HepG2 (cell line): Measurements from ENCODE around the gene TPI1. TPM values are rescaled to one million over a fixed set of nuclear protein-coding genes. Genes with fewer than 3 reads are reported as not detected.

Experiments used
- CBX1 ChIP-seq: IDR thresholded peaks from one replicate; pipeline ENCODE4 v1.6.1; 2016; ENCODE audit warnings: antibody characterized with exemption, low read depth
- HNRNPUL1 ChIP-seq: fragments of 200-400 bp; formaldehyde crosslinking; IDR thresholded peaks from 2 replicates; pipeline ENCODE4 v1.6.1; 2017; ENCODE audit warnings: low read depth, mild to moderate bottlenecking, low read length, moderate library complexity
- MYC ChIP-seq: sonication (generic); formaldehyde crosslinking; IDR thresholded peaks from 2 replicates; pipeline ENCODE4 v1.9.0; 2021; ENCODE audit warnings: missing genetic modification reagents, borderline replicate concordance
- POLR2A ChIP-seq, 2 experiments: IDR thresholded peaks; 2 replicates each; pipeline ENCODE4 v1.6.1; 2011; ENCODE audit warnings: low read depth in 2 of 2, low read length in 2 of 2, mild to moderate bottlenecking in 1 of 2, moderate library complexity in 1 of 2; ENCODE audit not compliant: insufficient read depth in 1 of 2
- SMARCE1 ChIP-seq: fragments of 450-650 bp; IDR thresholded peaks from 2 replicates; pipeline ENCODE4 v1.6.1; 2017; ENCODE audit warnings: borderline replicate concordance
- SNAPC4 ChIP-seq: sonication (generic); formaldehyde crosslinking; IDR thresholded peaks from 2 replicates; pipeline ENCODE4 v1.4.0; 2020; ENCODE audit warnings: mild to moderate bottlenecking, missing genetic modification reagents
- SP5 ChIP-seq: IDR thresholded peaks from 2 replicates; pipeline ENCODE4 v1.6.1; 2016; ENCODE audit warnings: low read depth, borderline replicate concordance
- STAT5B ChIP-seq: sonication (generic); formaldehyde crosslinking; IDR thresholded peaks from 2 replicates; pipeline ENCODE4 v1.4.0; 2020; ENCODE audit warnings: missing genetic modification reagents
- TFDP1 ChIP-seq: IDR thresholded peaks from 2 replicates; pipeline ENCODE4 v1.6.1; 2016; ENCODE audit warnings: missing compliant biosample characterization, missing genetic modification reagents, borderline replicate concordance
- ZBTB34 ChIP-seq: sonication (generic); formaldehyde crosslinking; IDR thresholded peaks from 2 replicates; pipeline ENCODE4 v1.8.0; 2022; ENCODE audit warnings: mild to moderate bottlenecking, missing genetic modification reagents
- ZKSCAN1 ChIP-seq: fragments of 150-350 bp; IDR thresholded peaks from 2 replicates; pipeline ENCODE4 v1.6.1; 2014; ENCODE audit warnings: low read length
- ZNF556 ChIP-seq: sonication (generic); formaldehyde crosslinking; IDR thresholded peaks from 2 replicates; pipeline ENCODE4 v1.4.0; 2020; ENCODE audit warnings: mild to moderate bottlenecking, missing genetic modification reagents, borderline replicate concordance
- ZNF577 ChIP-seq: sonication (generic); formaldehyde crosslinking; IDR thresholded peaks from 2 replicates; pipeline ENCODE4 v1.4.0; 2020; ENCODE audit warnings: mild to moderate bottlenecking, low read depth, missing genetic modification reagents, borderline replicate concordance
- ZNF597 ChIP-seq: sonication (generic); formaldehyde crosslinking; IDR thresholded peaks from 2 replicates; pipeline ENCODE4 v1.5.0; 2020; ENCODE audit warnings: missing genetic modification reagents
- ZNF607 ChIP-seq: sonication (generic); formaldehyde crosslinking; IDR thresholded peaks from 2 replicates; pipeline ENCODE4 v1.5.1; 2020; ENCODE audit warnings: missing genetic modification reagents, mild to moderate bottlenecking, borderline replicate concordance
- ZSCAN5A ChIP-seq: sonication (generic); formaldehyde crosslinking; IDR thresholded peaks from 2 replicates; pipeline ENCODE4 v1.8.0; 2022; ENCODE audit warnings: mild to moderate bottlenecking, missing genetic modification reagents, borderline replicate concordance
- polyA plus RNA-seq, 8 experiments: library from polyadenylated mRNA; depleted of rRNA in 3 of 8; stranded (reverse) in 7 of 8; unstranded in 1 of 8; fragments of >200 nt; fragmentation: Illumina TruSeq in 4 of 8; extraction: Trizol in 4 of 8; gene quantifications; 2 replicates each; pipeline versions ENCODE4 v1.2.1 to v1.2.3, GENCODE V29; 2011 to 2016; ENCODE audit warnings: low read depth in 4 of 8, missing spikeins in 1 of 8, mixed read lengths in 1 of 8; ENCODE audit not compliant: insufficient read depth in 1 of 8
- total RNA-seq, 5 experiments: library from RNA; depleted of rRNA; stranded (reverse); fragments of >200 nt; fragmentation: Illumina TruSeq; extraction: Trizol; gene quantifications; 2 replicates each; pipeline ENCODE4 v1.2.3, GENCODE V29; 2016; ENCODE audit warnings: low read depth in 1 of 5

TPI1 gene
- total and polyA plus RNA-seq, 2 of the 13 experiments (the other 11 are each of a cell fraction or from before 2014, with no cell fraction given) = 945 to 2,535 TPM

GRCh38 chr12:6871052-6871957 is 4.0 kb downstream of the TPI1 start (continued):
- TF ChIP-seq ZNF597 (CRISPR knock-in tag) (no peak), SP5 (no peak), ZNF577 (CRISPR knock-in tag) (no peak), ZKSCAN1 (no peak), SNAPC4 (CRISPR knock-in tag) (no peak; the same call in 1 of the 2 replicates), MYC (no peak), ZBTB34 (CRISPR knock-in tag) (no peak), STAT5B (CRISPR knock-in tag) (no peak), ZNF556 (no peak), TFDP1 (CRISPR knock-in tag) (no peak), HNRNPUL1 (no peak), ZNF607 (no peak), ZSCAN5A (CRISPR knock-in tag) (no peak), SMARCE1 (no peak), POLR2A (IDR thresholded peaks at IDR 0.05; ENCODE audit: insufficient read depth in 1 of 2, low read depth in 2 of 2, low read length in 2 of 2) (peak in 1 of 2 experiments; percentile 41; a peak in 2 of 4 replicates), CBX1 (peak; percentile 20)
